Right lobe of liver (tissue), 4 donors: ENCODE data around the gene STMND1.

ENCODE experiments used
- CTCF ChIP-seq, 4 donors: fragments of 200-600 bp in 3 of 4; fragments of 450-650 bp in 1 of 4; IDR thresholded peaks; one replicate each; pipeline versions ENCODE4 v1.5.1 to v1.8.0; 2016 to 2022; ENCODE audit warnings: antibody characterized with exemption in 4 of 4, mild to moderate bottlenecking in 2 of 4
- POLR2A ChIP-seq: fragments of 450-650 bp; IDR thresholded peaks from one replicate; pipeline ENCODE4 v1.6.1; 2017; ENCODE audit warnings: antibody characterized with exemption, mild to moderate bottlenecking
- donor health status: DM: no; HTN: no; CAD: no.
- donor health status: DM: no; HTN: no; CAD: no.
- donor health status: DM: no; HTN: yes; CAD: no.

- TF ChIP-seq CTCF (IDR thresholded peaks at IDR 0.05) (no peak), POLR2A (no peak)
These were observed 47.7 kb downstream of the STMND1 start for GRCh38 chr6:17149571-17149970.
